ENCODE measurements around the gene ZKSCAN5. TPM values are rescaled to one million over a fixed set of nuclear protein-coding genes. Genes with fewer than 3 reads are reported as not detected.

ZKSCAN5 gene
- polyA plus RNA-seq, 1 donor (not counting 4 experiments of a cell fraction or from before 2014, with no cell fraction given): 8.4 TPM

GRCh38 chr7:99560834-99561736 is 56.6 kb downstream of the ZKSCAN5 start:
- H2AFZ ChIP-seq (ENCODE audit: control insufficient read depth, low read length): no peak overlapping the region
- no peaks in the 10 kb centered on the region for H4K20me1 ChIP-seq (ENCODE audit: control insufficient read depth, extremely low read depth, insufficient read depth, low read length)
- H3K79me2 ChIP-seq (ENCODE audit: control insufficient read depth, insufficient read depth, low read length): peaks cover 59% of the 10 kb centered on the region
- H3K4me3 ChIP-seq (ENCODE audit: control insufficient read depth in 2 of 3, extremely low read depth in 1 of 3, insufficient read depth in 2 of 3, low read depth in 1 of 3, low read length in 3 of 3): peak overlapping the region in 2 of 3 experiments; percentile 14 to 28
- H3K9me1 ChIP-seq (ENCODE audit: control insufficient read depth, extremely low read depth, insufficient read depth, low read length): no peaks in the 10 kb centered on the region
- DNase-seq (ENCODE audit: low read depth, low spot score) (peak; percentile 72), FAIRE-seq (peak; percentile 91)
- no peaks in the 10 kb centered on the region for H3K27me3 ChIP-seq (ENCODE audit: control insufficient read depth, extremely low read depth, insufficient read depth, low read length)
- peak overlapping the region; percentile 83 for H3K27ac ChIP-seq (ENCODE audit: control insufficient read depth, insufficient read depth, low read length)
- H3K36me3 ChIP-seq (ENCODE audit: control insufficient read depth in 2 of 2, extremely low read depth in 1 of 2, insufficient read depth in 2 of 2, low read length in 2 of 2): peaks cover 8 to 41% of the 10 kb centered on the region in 2 experiments
- H3K4me2 ChIP-seq (ENCODE audit: control insufficient read depth, extremely low read depth, insufficient read depth, low read depth, low read length): peak overlapping the region; percentile 93
- no peaks in the 10 kb centered on the region for H3K9me3 ChIP-seq (ENCODE audit: control insufficient read depth, low read depth, low read length)
- dilution Hi-C loops (cut with MboI; ENCODE audit: extremely low pct_ligation_motif_present, low sequenced_read_pairs): no loop called here
- peak overlapping the region; percentile 39 for H3K9ac ChIP-seq (ENCODE audit: control insufficient read depth, extremely low read depth, insufficient read depth, low read length)
- TF ChIP-seq CTCF (optimal IDR thresholded peaks at IDR 0.05 in 1 of 3, IDR thresholded peaks at IDR 0.05 in 1 of 3, conservative IDR thresholded peaks at IDR 0.05 in 1 of 3; ENCODE audit: extremely low read depth in 1 of 3, insufficient read depth in 2 of 3, low read length in 3 of 3) (no peak), EZH2 (IDR thresholded peaks at IDR 0.05; ENCODE audit: low read length) (no peak)
- H3K4me1 ChIP-seq (ENCODE audit: control insufficient read depth, extremely low read depth, insufficient read depth, low read length): peaks cover 55% of the 10 kb centered on the region

GRCh38 chr7:99561737-99562051 is 57.2 kb downstream of the ZKSCAN5 start:
- Histone ChIP-seq H3K4me3 (ENCODE audit: control insufficient read depth in 2 of 3, extremely low read depth in 1 of 3, insufficient read depth in 2 of 3, low read depth in 1 of 3, low read length in 3 of 3) (peak overlapping the region in 1 of 3 experiments; percentile 6), H4K20me1 (ENCODE audit: control insufficient read depth, extremely low read depth, insufficient read depth, low read length) (no peaks in the 10 kb centered on the region), H3K27me3 (ENCODE audit: control insufficient read depth, extremely low read depth, insufficient read depth, low read length) (no peaks in the 10 kb centered on the region), H3K9me1 (ENCODE audit: control insufficient read depth, extremely low read depth, insufficient read depth, low read length) (no peaks in the 10 kb centered on the region), H2AFZ (ENCODE audit: control insufficient read depth, low read length) (no peak overlapping the region), H3K4me1 (ENCODE audit: control insufficient read depth, extremely low read depth, insufficient read depth, low read length) (peaks cover 55% of the 10 kb centered on the region), H3K9me3 (ENCODE audit: control insufficient read depth, low read depth, low read length) (no peaks in the 10 kb centered on the region), H3K36me3 (ENCODE audit: control insufficient read depth in 2 of 2, extremely low read depth in 1 of 2, insufficient read depth in 2 of 2, low read length in 2 of 2) (peaks cover 9 to 41% of the 10 kb centered on the region in 2 experiments), H3K4me2 (ENCODE audit: control insufficient read depth, extremely low read depth, insufficient read depth, low read depth, low read length) (peak overlapping the region; percentile 93), H3K9ac (ENCODE audit: control insufficient read depth, extremely low read depth, insufficient read depth, low read length) (peak overlapping the region; percentile 39), H3K27ac (ENCODE audit: control insufficient read depth, insufficient read depth, low read length) (peak overlapping the region; percentile 83), H3K79me2 (ENCODE audit: control insufficient read depth, insufficient read depth, low read length) (peaks cover 65% of the 10 kb centered on the region)
- DNase-seq (ENCODE audit: low read depth, low spot score) (no peak), FAIRE-seq (no peak)
- dilution Hi-C loops (cut with MboI; ENCODE audit: extremely low pct_ligation_motif_present, low sequenced_read_pairs): no loop called here
- no peak for TF ChIP-seq EZH2 (IDR thresholded peaks at IDR 0.05; ENCODE audit: low read length)
- no peak for TF ChIP-seq CTCF (optimal IDR thresholded peaks at IDR 0.05 in 1 of 3, IDR thresholded peaks at IDR 0.05 in 1 of 3, conservative IDR thresholded peaks at IDR 0.05 in 1 of 3; ENCODE audit: extremely low read depth in 1 of 3, insufficient read depth in 2 of 3, low read length in 3 of 3)
